HepG2 (cell line): ENCODE results near the gene SLC23A3. TPM values are rescaled to one million over a fixed set of nuclear protein-coding genes. Genes with fewer than 3 reads are reported as not detected.

Source experiments
- AKAP8 ChIP-seq: sonication (generic); formaldehyde crosslinking; IDR thresholded peaks from 2 replicates; pipeline ENCODE4 v1.5.1; 2020; ENCODE audit warnings: mild to moderate bottlenecking, missing genetic modification reagents
- ARHGAP35 ChIP-seq: sonication (generic); formaldehyde crosslinking; IDR thresholded peaks from 2 replicates; pipeline ENCODE4 v1.9.0; 2022; ENCODE audit warnings: mild to moderate bottlenecking, inconsistent platforms, moderate library complexity, missing genetic modification reagents, borderline replicate concordance
- ASH2L ChIP-seq: fragments of 300-600, 200-600 bp; sonication (generic); IDR thresholded peaks from 2 replicates; pipeline ENCODE4 v1.7.0; 2017; ENCODE audit warnings: low read depth, mild to moderate bottlenecking, moderate library complexity, mixed read lengths, low read length; ENCODE audit not compliant: insufficient read length
- BRF2 ChIP-seq: sonication (generic); formaldehyde crosslinking; IDR thresholded peaks from 2 replicates; pipeline ENCODE4 v1.8.1; 2022; ENCODE audit warnings: mild to moderate bottlenecking, missing genetic modification reagents
- CHD4 ChIP-seq: fragments of 200-600 bp; sonication (generic); IDR thresholded peaks from 2 replicates; pipeline ENCODE4 v1.7.0; 2017; ENCODE audit warnings: mild to moderate bottlenecking, low read length, borderline replicate concordance
- ELF3 ChIP-seq: IDR thresholded peaks from 2 replicates; pipeline ENCODE4 v1.6.1; 2016; ENCODE audit warnings: missing genetic modification reagents, missing compliant biosample characterization
- FOXK1 ChIP-seq: sonication (generic); formaldehyde crosslinking; IDR thresholded peaks from 2 replicates; pipeline ENCODE4 v1.4.0; 2020; ENCODE audit warnings: low read depth, missing genetic modification reagents, borderline replicate concordance
- HES4 ChIP-seq: sonication (generic); formaldehyde crosslinking; IDR thresholded peaks from 2 replicates; pipeline ENCODE4 v1.9.0; 2021; ENCODE audit warnings: mild to moderate bottlenecking, missing genetic modification reagents, borderline replicate concordance
- KLF13 ChIP-seq: sonication (generic); formaldehyde crosslinking; IDR thresholded peaks from 2 replicates; pipeline ENCODE4 v1.4.0; 2020; ENCODE audit warnings: mild to moderate bottlenecking, missing genetic modification reagents
- MEIS2 ChIP-seq: sonication (generic); formaldehyde crosslinking; IDR thresholded peaks from 2 replicates; pipeline ENCODE4 v1.9.0; 2021; ENCODE audit warnings: mild to moderate bottlenecking, missing genetic modification reagents
- SP1 ChIP-seq, 2 experiments: fragments of 450-650 bp in 1 of 2; sonication (generic) in 1 of 2; formaldehyde crosslinking in 1 of 2; IDR thresholded peaks; 2 replicates each; pipeline versions ENCODE4 v1.4.0 to v1.6.1; 2016 to 2020; ENCODE audit warnings: missing genetic modification reagents in 1 of 2
- SYNCRIP ChIP-seq: fragments of 200-400 bp; formaldehyde crosslinking; IDR thresholded peaks from 2 replicates; pipeline ENCODE4 v1.6.1; 2018; ENCODE audit warnings: mild to moderate bottlenecking, low read depth, low read length; ENCODE audit not compliant: insufficient read depth
- ZBTB3 ChIP-seq: sonication (generic); formaldehyde crosslinking; IDR thresholded peaks from 2 replicates; pipeline ENCODE4 v1.4.0; 2020; ENCODE audit warnings: low read depth, mild to moderate bottlenecking, moderate library complexity, missing genetic modification reagents, borderline replicate concordance
- ZNF235 ChIP-seq: sonication (generic); formaldehyde crosslinking; IDR thresholded peaks from 2 replicates; pipeline ENCODE4 v1.8.1; 2023; ENCODE audit warnings: mild to moderate bottlenecking, missing genetic modification reagents, borderline replicate concordance
- ZNF34 ChIP-seq: sonication (generic); formaldehyde crosslinking; IDR thresholded peaks from 2 replicates; pipeline ENCODE4 v1.4.0; 2020; ENCODE audit warnings: mild to moderate bottlenecking, missing genetic modification reagents, borderline replicate concordance
- ZNF589 ChIP-seq: sonication (generic); formaldehyde crosslinking; conservative IDR thresholded peaks from 2 replicates; pipeline ENCODE4 v1.8.0; 2022; ENCODE audit warnings: mild to moderate bottlenecking, moderate library complexity, missing genetic modification reagents
- ZNF670 ChIP-seq: sonication (generic); formaldehyde crosslinking; IDR thresholded peaks from 2 replicates; pipeline ENCODE4 v1.8.0; 2022; ENCODE audit warnings: mild to moderate bottlenecking, missing genetic modification reagents, borderline replicate concordance
- ZNF749 ChIP-seq: sonication (generic); formaldehyde crosslinking; IDR thresholded peaks from 2 replicates; pipeline ENCODE4 v1.8.0; 2022; ENCODE audit warnings: mild to moderate bottlenecking, missing genetic modification reagents, moderate library complexity, borderline replicate concordance
- ZNF780A ChIP-seq: sonication (generic); formaldehyde crosslinking; IDR thresholded peaks from 2 replicates; pipeline ENCODE4 v1.8.0; 2022; ENCODE audit warnings: mild to moderate bottlenecking, missing genetic modification reagents, moderate library complexity
- polyA plus RNA-seq, 8 experiments: library from polyadenylated mRNA; depleted of rRNA in 3 of 8; stranded (reverse) in 7 of 8; unstranded in 1 of 8; fragments of >200 nt; fragmentation: Illumina TruSeq in 4 of 8; extraction: Trizol in 4 of 8; gene quantifications; 2 replicates each; pipeline versions ENCODE4 v1.2.1 to v1.2.3, GENCODE V29; 2011 to 2016; ENCODE audit warnings: low read depth in 4 of 8, missing spikeins in 1 of 8, mixed read lengths in 1 of 8; ENCODE audit not compliant: insufficient read depth in 1 of 8
- total RNA-seq, 5 experiments: library from RNA; depleted of rRNA; stranded (reverse); fragments of >200 nt; fragmentation: Illumina TruSeq; extraction: Trizol; gene quantifications; 2 replicates each; pipeline ENCODE4 v1.2.3, GENCODE V29; 2016; ENCODE audit warnings: low read depth in 1 of 5
- TF ChIP-seq, protein P1 (sequence below): sonication (generic); formaldehyde crosslinking; IDR thresholded peaks from 2 replicates; pipeline ENCODE4 v1.4.0; 2020; ENCODE audit warnings: missing genetic modification reagents, borderline replicate concordance

The SLC23A3 gene
- total and polyA plus RNA-seq, 2 of the 13 experiments (the other 11 are each of a cell fraction or from before 2014, with no cell fraction given): 0.38 to 0.78 TPM

- peak; percentile 88; the same call in 1 of the 2 replicates for TF ChIP-seq BRF2
- TF ChIP-seq, protein P1, sequence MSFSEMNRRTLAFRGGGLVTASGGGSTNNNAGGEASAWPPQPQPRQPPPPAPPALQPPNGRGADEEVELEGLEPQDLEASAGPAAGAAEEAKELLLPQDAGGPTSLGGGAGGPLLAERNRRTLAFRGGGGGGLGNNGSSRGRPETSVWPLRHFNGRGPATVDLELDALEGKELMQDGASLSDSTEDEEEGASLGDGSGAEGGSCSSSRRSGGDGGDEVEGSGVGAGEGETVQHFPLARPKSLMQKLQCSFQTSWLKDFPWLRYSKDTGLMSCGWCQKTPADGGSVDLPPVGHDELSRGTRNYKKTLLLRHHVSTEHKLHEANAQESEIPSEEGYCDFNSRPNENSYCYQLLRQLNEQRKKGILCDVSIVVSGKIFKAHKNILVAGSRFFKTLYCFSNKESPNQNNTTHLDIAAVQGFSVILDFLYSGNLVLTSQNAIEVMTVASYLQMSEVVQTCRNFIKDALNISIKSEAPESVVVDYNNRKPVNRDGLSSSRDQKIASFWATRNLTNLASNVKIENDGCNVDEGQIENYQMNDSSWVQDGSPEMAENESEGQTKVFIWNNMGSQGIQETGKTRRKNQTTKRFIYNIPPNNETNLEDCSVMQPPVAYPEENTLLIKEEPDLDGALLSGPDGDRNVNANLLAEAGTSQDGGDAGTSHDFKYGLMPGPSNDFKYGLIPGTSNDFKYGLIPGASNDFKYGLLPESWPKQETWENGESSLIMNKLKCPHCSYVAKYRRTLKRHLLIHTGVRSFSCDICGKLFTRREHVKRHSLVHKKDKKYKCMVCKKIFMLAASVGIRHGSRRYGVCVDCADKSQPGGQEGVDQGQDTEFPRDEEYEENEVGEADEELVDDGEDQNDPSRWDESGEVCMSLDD (CRISPR knock-in tag): no peak
- TF ChIP-seq ZBTB3 (CRISPR knock-in tag): 0 out of 2 replicates have a peak, but pooled peaks have one; percentile 74
- peak; percentile 68; the same call in 1 of the 2 replicates for TF ChIP-seq MEIS2 (CRISPR knock-in tag)
- peak; percentile 65; the same call in 1 of the 2 replicates for TF ChIP-seq ZNF34 (CRISPR knock-in tag)
- TF ChIP-seq ZNF749 (CRISPR knock-in tag): no peak
- peak; percentile 87; the same call in 1 of the 2 replicates for TF ChIP-seq ZNF235 (CRISPR knock-in tag)
- TF ChIP-seq KLF13: no peak
- TF ChIP-seq ARHGAP35 (CRISPR knock-in tag): peak; percentile 85; the same call in 1 of the 2 replicates
- TF ChIP-seq FOXK1 (CRISPR knock-in tag): no peak; the same call in 1 of the 2 replicates
- peak; percentile 72 for TF ChIP-seq ELF3
- no peak for TF ChIP-seq ZNF670 (CRISPR knock-in tag)
- peak; percentile 96 for TF ChIP-seq AKAP8 (CRISPR knock-in tag)
- TF ChIP-seq ASH2L: peak; percentile 92
- TF ChIP-seq SP1 (IDR thresholded peaks at IDR 0.05): no peak
- TF ChIP-seq SP1 (CRISPR knock-in tag; IDR thresholded peaks at IDR 0.05): no peak
- no peak for TF ChIP-seq SYNCRIP
- TF ChIP-seq HES4 (CRISPR knock-in tag): peak; percentile 72; the same call in 1 of the 2 replicates
- TF ChIP-seq ZNF589 (CRISPR knock-in tag): peak; percentile 72; the same call in 1 of the 2 replicates
- 0 out of 2 replicates have a peak, but pooled peaks have one; percentile 31 for TF ChIP-seq ZNF780A (CRISPR knock-in tag)
- TF ChIP-seq CHD4: no peak
Observed at GRCh38 chr2:219206328-219207133, 36.7 kb upstream of the SLC23A3 start, which contains the start of gene ZFAND2B (continued).
